ENCODE results near the gene WWOX.

The WWOX gene

DNA sequence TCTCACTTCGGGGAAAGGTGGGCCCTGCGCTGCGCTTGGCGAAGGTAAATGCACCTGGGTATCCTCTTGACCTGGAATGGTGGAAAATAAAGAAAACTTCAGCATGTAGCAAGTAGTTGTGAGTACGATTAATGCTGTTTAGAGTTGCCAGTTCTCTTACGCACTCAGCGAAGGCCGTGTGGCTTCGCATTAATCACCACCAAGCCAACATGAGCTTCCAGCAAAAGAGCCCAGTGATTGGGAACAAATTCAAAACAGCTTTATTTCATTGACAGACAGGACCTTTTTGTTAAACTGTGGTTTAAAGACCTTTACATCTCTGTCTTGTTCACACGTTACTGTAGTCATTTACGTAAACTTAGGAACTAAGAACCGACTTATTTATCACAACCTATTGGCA is 969.7 kb downstream of the WWOX start:
- DNase-seq = no peak
- in situ Hi-C loops (cut with MboI; ENCODE audit: low pct_unique_long_range_greater_than_20kb, low sequenced_read_pairs) = no loop called here

DNA sequence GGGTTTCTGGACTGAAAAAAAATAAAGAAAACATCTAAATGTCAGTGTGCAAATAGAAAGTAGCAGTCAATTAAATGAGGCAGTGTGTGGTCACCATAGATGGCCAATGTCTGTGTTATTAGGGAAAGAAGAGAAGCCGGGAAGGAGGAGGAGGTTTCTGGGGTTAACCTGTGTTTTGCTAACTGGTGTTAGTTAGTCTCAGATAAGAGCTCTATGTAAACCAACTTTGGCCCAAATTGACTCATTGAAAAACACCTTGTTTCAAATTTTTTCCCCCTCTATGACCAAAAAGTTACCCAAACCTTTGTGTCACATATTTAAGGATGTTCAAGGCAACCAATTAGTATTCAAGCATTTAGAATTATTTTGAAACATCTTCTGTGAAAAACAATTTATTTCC is 970.2 kb downstream of the WWOX start:
- in situ Hi-C loops (cut with MboI; ENCODE audit: low pct_unique_long_range_greater_than_20kb, low sequenced_read_pairs) = no loop called here
- no peak for DNase-seq

DNA sequence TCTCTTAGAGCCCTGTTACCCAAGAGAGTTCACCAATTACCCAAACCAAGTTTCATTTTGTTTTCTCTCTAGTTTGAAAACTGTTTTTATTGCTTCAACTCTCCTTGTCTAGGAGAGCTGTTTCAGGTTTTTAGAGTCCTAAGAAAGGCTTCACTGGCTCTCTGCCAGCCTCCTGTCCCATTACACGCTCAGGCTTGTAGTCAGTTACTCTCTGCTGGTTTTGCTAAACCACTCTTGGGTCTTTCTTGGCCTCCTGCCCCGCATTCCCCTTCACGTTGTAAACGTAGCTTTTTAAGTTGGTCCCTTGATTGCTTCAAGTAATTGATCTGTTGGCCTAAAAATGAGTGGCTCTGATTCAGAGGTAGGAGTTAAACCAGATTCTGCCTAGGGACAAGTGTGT is 972.0 kb downstream of the WWOX start:
- DNase-seq = no peak
- in situ Hi-C loops (cut with MboI; ENCODE audit: low pct_unique_long_range_greater_than_20kb, low sequenced_read_pairs) = no loop called here

- in situ Hi-C loops (cut with MboI; ENCODE audit: low pct_unique_long_range_greater_than_20kb, low sequenced_read_pairs) = no loop called here
- DNase-seq = no peak
These were observed 973.1 kb downstream of the WWOX start for GRCh38 chr16:79072517-79072916.

DNA sequence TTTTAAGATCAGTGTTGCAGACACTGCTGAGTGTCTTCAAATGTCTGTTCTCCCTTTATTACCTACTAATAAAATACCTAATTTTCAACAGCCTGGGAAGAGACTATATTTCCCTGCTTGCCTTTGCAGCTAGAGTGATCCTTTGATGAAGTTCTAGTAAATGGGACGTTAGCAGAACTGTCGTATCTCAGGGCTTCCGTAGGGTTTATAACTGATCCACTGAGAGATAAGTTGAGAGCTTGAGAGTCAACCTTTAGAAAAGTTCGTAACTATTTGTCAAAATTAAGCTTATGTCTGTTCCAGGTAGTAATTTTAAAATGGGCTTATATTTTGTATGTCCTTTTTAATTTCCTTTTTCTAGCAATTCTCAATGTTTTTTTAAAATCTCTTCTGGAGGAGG is 974.1 kb downstream of the WWOX start:
- no peak for DNase-seq
- in situ Hi-C loops (cut with MboI; ENCODE audit: low pct_unique_long_range_greater_than_20kb, low sequenced_read_pairs) = no loop called here

GRCh38 chr16:79074541-79074940 is 975.1 kb downstream of the WWOX start:
- in situ Hi-C loops (cut with MboI; ENCODE audit: low pct_unique_long_range_greater_than_20kb, low sequenced_read_pairs) = no loop called here
- DNase-seq = no peak

DNA sequence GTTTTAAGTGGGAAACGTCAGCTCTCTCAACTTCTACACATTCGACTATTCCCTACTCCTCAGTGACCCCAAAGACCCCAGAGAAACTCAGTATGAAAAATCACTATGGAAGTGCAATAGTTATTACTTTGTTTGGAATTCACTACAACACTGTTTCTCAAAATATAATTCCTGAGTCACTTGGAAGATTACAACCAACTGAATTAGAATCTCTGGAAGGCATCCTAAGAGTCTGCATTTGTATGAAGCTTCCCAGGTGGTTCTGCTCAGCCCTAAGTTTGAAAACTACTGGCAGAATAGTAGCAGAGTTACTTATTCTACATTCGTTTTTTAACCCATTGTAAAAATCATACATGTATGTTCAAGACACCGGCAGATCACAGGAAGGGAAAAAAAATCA is 975.5 kb downstream of the WWOX start:
- in situ Hi-C loops (cut with MboI; ENCODE audit: low pct_unique_long_range_greater_than_20kb, low sequenced_read_pairs) = no loop called here
- no peak for DNase-seq

DNA sequence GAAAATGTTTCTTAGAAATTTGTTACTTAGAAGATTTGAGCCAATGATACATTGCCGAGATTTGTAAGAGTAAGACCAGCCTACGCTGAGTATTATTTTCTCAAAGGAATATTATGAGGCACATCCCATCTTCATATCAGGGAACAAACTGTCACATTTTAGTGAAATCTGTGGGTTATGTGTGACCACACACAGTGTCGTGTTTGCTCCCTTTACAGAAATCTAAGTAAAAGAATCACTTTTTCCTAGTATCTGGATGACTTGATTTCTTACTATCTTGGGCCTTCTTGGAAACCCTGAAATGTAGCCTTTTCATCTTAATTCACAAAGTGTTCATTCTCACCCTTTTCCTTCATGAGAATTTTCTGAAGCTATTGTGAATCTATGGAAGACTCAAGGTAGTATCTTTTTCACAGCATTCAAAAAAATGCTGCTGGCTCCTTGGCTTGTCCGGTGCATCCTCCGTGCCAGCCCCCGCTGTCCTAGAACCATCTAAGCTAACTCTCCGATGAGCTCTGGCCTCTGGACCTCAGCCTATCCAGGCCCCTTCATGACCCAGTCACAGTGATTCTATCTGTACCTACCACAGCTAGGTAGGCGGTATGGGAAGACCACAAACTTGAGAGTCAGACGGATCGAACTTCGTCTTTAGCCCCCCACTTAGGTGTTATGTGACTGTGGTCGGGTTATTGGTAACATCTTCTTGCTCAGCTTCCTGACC is 976.8 kb downstream of the WWOX start:
- no peak for DNase-seq
- in situ Hi-C loops (cut with MboI; ENCODE audit: low pct_unique_long_range_greater_than_20kb, low sequenced_read_pairs) = no loop called here

DNA sequence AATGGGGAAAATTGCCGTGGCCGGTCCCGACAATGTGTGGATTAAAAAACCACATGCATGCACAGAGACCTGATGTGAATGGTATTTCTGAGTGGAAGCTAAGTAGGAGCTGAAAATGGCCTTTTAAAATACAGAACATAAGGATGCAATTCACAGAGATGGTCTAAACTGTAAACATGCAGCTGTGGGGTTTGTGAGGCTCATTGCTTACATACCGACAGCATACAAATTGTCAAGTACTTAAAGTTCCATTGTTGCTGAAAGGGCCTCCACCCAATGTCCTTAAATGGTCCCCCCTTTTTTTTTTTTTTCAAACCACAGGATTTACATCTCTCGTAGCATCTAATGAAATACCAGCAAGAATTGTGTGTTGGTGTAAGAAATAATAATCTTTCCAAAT is 977.9 kb downstream of the WWOX start:
- no peak for DNase-seq
- in situ Hi-C loops (cut with MboI; ENCODE audit: low pct_unique_long_range_greater_than_20kb, low sequenced_read_pairs) = no loop called here

DNA sequence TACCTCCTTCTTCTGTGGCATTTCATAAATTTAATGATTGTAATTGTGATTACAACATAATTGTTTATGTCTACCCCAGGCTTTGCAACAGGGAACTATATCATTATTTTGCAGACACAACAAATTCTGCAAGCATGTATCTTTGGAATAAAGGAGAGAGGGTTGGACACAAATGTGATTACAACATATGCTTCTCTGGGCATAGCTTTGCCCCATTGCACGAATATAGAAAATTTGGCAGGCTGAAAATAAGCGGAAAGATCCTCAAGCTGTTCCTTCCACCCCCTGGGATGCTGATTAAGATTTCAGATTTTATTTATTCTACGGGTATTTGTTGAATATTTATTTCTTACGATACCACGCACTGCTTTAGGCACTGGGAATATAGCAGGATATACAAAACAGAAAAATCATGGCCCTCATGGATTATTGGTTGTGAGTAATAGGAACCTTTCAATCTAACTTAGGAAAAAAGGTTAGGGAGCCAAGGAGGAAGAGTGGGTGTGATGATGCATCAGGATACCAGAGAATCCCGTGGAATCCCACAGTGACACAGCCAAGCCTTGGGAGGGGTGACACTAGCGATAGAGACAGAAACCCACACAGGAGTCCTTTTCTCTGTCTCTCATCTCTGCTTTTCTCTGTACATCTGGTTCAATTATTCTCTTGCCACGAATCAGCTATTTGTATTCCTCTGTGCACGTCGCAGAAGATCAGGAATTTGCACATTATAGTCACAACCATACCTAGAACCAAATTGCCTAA is 980.4 kb downstream of the WWOX start:
- in situ Hi-C loops (cut with MboI; ENCODE audit: low pct_unique_long_range_greater_than_20kb, low sequenced_read_pairs) = no loop called here
- DNase-seq = no peak

GRCh38 chr16:79081297-79082066 is 982.0 kb downstream of the WWOX start:
- no peak for DNase-seq
- in situ Hi-C loops (cut with MboI; ENCODE audit: low pct_unique_long_range_greater_than_20kb, low sequenced_read_pairs) = no loop called here

GRCh38 chr16:79082970-79083369 is 983.5 kb downstream of the WWOX start:
- DNase-seq = no peak
- in situ Hi-C loops (cut with MboI; ENCODE audit: low pct_unique_long_range_greater_than_20kb, low sequenced_read_pairs) = no loop called here

GRCh38 chr16:79083508-79084299 is 984.2 kb downstream of the WWOX start:
- in situ Hi-C loops (cut with MboI; ENCODE audit: low pct_unique_long_range_greater_than_20kb, low sequenced_read_pairs) = no loop called here
- peak; percentile 36 for DNase-seq

- in situ Hi-C loops (cut with MboI; ENCODE audit: low pct_unique_long_range_greater_than_20kb, low sequenced_read_pairs) = no loop called here
- no peak for DNase-seq
These were observed 989.5 kb downstream of the WWOX start for GRCh38 chr16:79088971-79089370.

- DNase-seq = peak; percentile 93
- in situ Hi-C loops (cut with MboI; ENCODE audit: low pct_unique_long_range_greater_than_20kb, low sequenced_read_pairs) = no loop called here
These were observed 990.4 kb downstream of the WWOX start for GRCh38 chr16:79089735-79090284.

DNA sequence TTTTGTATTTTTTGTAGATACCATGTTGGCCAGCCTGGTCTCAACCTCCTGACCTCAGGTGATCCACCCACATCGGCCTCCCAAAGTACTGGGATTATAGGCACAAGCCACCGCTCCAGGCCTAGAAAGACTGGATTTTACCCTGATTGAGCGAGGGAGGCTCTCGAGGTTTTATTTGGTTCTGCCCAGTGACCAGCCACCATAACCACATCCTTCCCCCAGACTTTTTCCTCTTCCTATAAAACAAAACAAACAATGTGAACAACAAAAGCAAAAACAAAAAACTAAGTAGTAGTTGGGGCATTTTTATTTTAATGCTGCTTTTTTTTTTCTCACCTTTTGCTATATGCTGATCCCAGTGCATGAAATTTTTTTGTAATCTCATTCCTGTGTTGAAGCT is 991.5 kb downstream of the WWOX start:
- in situ Hi-C loops (cut with MboI; ENCODE audit: low pct_unique_long_range_greater_than_20kb, low sequenced_read_pairs) = no loop called here
- peak; percentile 49 for DNase-seq

DNA sequence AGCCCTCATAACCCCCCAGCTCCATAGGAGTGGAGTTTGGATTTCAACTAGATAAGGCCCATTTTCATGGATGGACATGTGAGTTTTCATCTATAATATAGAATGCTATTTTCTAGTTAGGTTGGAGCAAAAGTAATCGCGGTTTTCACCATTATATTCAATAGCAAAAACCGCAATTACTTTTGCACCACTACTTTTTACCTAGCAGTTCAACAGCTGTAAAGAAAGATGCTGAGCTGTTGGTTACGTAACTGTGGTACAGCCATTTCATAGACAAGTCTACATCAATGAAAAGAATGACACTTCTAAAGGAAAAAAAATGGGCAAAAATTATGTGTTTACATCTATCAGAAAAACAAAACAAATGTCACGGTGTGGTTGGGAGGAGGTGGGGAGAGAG is 993.4 kb downstream of the WWOX start:
- DNase-seq = no peak
- in situ Hi-C loops (cut with MboI; ENCODE audit: low pct_unique_long_range_greater_than_20kb, low sequenced_read_pairs) = no loop called here

GRCh38 chr16:79093554-79093967 is 994.1 kb downstream of the WWOX start:
- in situ Hi-C loops (cut with MboI; ENCODE audit: low pct_unique_long_range_greater_than_20kb, low sequenced_read_pairs) = no loop called here
- peak; percentile 97 for DNase-seq

- in situ Hi-C loops (cut with MboI; ENCODE audit: low pct_unique_long_range_greater_than_20kb, low sequenced_read_pairs) = no loop called here
- DNase-seq = no peak
These were observed 996.8 kb downstream of the WWOX start for GRCh38 chr16:79096246-79096645.
